Urinary bladder (tissue), 4 donors: Measurements from ENCODE around the gene SMS. TPM values are rescaled to one million over a fixed set of nuclear protein-coding genes. Genes with fewer than 3 reads are reported as not detected.

ENCODE experiments used
- DNase-seq: peaks from one replicate; pipeline ENCODE4 v3.0.0-alpha.2; 2015; ENCODE audit errors: extremely low spot score
- H3K27ac ChIP-seq: one replicate; pipeline ENCODE4 v1.5.1; 2013; ENCODE audit warnings: low read depth, mild to moderate bottlenecking, moderate library complexity
- H3K36me3 ChIP-seq: one replicate; pipeline ENCODE4 v1.6.1; 2013; ENCODE audit warnings: mild to moderate bottlenecking, moderate library complexity; ENCODE audit not compliant: insufficient read depth
- H3K4me1 ChIP-seq: one replicate; pipeline ENCODE4 v1.6.1; 2013; ENCODE audit warnings: mild to moderate bottlenecking, moderate library complexity; ENCODE audit not compliant: insufficient read depth
- H3K4me3 ChIP-seq: one replicate; pipeline ENCODE4 v1.5.1; 2013; ENCODE audit warnings: low read depth, low read length
- WGBS: extraction: QIAGEN DNeasy Blood & Tissue Kit; methylation state at CpG from one replicate; pipeline ENCODE4 v1.1.7; 2013; 5-methylcytosine and 5-hydroxymethylcytosine counted together
- polyA plus RNA-seq: library from polyadenylated mRNA; stranded (reverse); fragments of 200-250 nt; gene quantifications from one replicate; pipeline ENCODE4 v1.2.3, GENCODE V29; 2013
- total RNA-seq: library from RNA; depleted of rRNA; stranded (reverse); fragments of >200 nt; gene quantifications from one replicate; pipeline ENCODE4 v1.2.3, GENCODE V29; 2014
- donor health status: healthy with polysubstance abuse.
- donor health status: healthy.

Gene SMS
- total and polyA plus RNA-seq, 2 donors = 62.3 to 69.6 TPM

DNA sequence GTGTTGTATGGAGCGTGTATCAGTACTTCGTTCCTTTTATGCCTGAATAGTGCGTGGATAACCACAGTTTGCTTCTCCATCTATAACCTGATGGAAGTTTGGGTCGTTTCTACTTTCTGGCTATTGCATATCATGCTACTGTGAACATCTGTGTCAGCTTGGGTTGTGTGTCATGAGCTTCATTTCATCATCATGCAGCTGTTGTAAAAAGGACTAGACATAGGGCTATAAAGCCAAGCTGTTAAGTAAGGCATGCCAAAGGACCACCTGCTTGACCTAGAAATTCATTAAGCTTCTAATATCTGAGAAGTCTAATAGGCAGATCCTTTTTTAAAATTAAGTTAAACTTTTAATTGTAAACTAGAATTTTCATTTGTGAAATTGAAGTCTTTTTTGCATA is 18.4 kb downstream of the SMS start:
- 87% methylated on average over 4 of the region's 4 CpGs for WGBS
- Histone ChIP-seq H3K27ac (no peak overlapping the region), H3K4me3 (no peak overlapping the region), H3K36me3 (no peaks in the 10 kb centered on the region), H3K4me1 (no peaks in the 10 kb centered on the region)
- DNase-seq = no peak

DNA sequence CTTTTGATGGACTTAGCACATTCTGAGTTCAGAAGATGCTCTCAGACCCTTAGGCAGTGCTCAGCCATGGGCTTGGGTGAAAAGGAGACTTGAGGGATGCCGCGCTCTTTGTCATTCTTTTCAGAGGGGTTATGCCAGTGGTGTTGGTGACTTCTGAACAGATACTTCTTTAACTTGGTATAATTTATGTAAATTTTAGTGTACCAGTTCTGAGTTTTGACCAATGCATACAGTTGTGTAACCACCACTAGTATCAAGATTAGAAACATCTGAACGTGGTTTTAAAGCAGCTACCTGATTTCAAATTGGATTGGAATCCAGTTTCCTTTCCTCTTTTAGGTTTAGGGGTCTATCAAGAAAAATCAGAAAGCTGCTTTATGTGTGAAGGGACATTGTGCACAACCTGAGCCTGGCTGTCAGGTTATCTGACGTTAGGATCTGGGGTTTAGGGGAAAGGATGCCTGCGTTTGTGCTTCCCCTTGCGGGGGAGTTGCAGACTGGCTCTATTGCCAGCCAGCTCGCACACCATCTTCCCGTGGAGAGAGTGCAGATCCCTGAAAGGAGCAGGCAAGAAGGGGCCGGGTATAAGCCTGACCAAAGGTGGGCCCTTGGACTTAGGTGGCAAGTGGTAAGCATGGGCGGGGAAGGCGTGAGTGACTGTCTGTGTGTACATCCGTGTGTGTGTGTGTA is 19.0 kb downstream of the SMS start:
- H3K27ac ChIP-seq = no peak overlapping the region
- H3K4me3 ChIP-seq = no peak overlapping the region
- DNase-seq = no peak
- H3K36me3 ChIP-seq = no peaks in the 10 kb centered on the region
- H3K4me1 ChIP-seq = no peaks in the 10 kb centered on the region
- WGBS = 60% methylated on average over 12 of the region's 12 CpGs

DNA sequence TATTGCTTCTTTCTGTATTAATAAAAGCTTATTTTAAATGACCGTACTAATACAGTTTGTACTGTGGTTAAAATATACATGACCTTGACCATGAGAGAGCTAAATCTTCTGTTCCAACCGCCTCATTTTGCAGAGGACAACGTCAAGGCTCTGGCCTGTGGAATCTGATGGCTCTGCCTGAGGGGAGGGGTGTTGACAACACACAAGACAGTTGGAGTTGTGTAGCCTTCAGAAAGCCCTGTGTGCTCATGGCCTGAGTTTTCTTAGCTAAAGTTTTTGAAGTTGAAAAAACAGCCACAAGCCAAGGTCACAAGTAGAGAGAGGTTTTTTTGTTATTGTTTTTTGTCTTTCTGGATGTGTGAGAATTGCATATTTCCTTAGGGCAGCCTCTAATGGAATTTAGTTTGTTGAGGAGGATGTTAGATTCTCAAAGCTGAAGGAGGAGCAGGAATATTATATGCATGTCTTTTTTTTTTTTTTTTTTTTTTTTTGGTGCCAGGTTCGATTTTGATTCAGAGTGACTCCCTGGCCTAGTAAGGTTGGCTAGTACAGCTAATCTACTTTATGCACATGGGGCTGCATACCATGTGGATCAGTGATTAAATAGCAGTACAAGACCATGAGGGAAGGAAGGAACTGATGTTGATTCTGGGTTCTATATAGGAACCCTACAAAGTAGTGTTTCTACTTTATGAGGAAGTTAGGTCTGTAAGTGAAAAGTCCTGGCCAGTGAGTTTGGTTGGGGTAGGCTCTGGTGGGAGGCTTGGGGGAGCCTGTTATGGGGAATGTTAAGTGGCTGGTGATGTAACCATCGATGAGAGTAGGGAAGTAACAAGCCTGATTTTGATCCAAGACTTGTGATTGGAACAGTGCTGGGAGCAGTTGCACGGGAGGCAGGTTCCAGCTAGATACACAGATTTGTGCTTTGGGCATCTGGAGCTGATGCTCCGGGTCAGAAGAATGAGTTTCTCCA is 20.3 kb downstream of the SMS start:
- Histone ChIP-seq H3K27ac (no peak overlapping the region), H3K4me1 (no peaks in the 10 kb centered on the region), H3K36me3 (no peaks in the 10 kb centered on the region), H3K4me3 (no peak overlapping the region)
- WGBS = 47% methylated on average over 7 of the region's 7 CpGs
- DNase-seq = no peak

DNA sequence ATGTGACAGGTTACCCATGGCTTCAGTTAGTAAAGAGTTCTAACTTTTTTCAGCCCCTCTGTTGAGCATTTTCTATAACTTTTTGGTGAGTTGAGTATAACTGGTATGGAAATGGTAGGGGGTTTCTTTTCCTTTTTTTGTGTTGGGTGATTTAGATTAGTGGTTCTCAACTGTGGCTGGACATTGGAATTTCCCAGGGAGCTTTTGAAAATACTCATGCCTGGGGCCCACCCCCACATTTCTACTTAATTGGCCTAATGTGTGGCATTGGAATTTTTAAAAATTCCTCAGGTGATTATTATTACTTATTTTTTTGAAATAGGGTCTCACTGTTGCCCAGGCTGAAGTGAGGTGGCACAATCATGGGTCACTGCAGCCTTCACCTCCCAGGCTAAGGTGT is 21.9 kb downstream of the SMS start:
- Histone ChIP-seq H3K27ac (peak overlapping the region; percentile 10), H3K4me3 (no peak overlapping the region), H3K4me1 (no peaks in the 10 kb centered on the region), H3K36me3 (no peaks in the 10 kb centered on the region)
- DNase-seq = no peak

DNA sequence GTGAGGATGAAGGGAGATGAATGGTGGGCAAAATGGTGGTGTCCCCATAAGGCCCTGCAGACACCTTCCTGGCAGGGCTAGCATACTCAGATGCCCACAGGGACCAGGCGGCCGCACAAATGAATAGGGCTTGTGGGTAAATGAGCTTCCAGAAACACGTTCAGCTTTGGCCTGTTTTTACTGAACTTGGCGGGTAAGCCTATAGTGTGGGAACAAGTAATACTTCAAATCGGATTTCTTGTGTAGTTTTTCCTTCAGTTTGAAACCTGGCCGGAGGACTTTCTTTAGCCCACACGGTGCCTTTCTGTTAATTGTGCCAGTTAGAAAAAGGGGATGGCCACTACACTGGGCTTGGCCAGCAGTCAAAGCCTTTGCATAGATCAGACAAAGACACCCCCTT is 22.8 kb downstream of the SMS start:
- H3K36me3 ChIP-seq = peaks cover 3% of the 10 kb centered on the region
- no peak overlapping the region for H3K4me3 ChIP-seq
- no peak for DNase-seq
- WGBS = 59% methylated on average over 7 of the region's 7 CpGs
- H3K4me1 ChIP-seq = no peaks in the 10 kb centered on the region
- no peak overlapping the region for H3K27ac ChIP-seq

DNA sequence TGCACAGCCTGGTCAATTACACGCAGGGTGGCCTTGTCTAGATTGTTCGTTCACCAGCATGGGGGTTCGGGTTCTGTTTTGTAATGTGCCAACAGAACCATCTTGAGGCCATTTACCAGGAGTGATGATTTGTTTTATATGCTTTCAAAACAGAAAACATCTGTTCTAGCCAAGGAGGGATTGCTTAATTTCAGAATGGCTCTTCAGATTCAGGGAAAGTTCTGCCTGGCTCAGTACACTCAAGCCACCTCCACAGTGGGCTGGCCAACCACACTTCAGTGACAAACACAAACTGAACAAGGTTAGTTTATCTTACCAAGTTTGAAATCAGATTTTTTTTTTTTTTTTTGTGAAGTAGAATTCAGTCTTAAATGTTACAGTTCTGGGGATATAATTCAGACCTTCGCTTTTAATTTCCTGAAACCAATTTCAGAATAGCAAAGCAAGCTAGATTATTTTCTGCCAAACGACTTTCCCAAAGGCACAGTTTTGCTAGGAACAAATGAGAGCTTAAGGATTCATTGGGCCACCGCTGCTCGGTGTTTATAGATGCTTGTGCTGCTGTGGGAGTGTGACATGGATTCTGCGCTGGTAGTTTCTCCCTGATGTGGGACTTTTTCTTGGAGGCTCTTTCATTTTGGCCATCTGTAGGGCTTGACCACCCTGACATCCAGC is 23.4 kb downstream of the SMS start:
- DNase-seq = no peak
- Histone ChIP-seq H3K4me1 (no peaks in the 10 kb centered on the region), H3K4me3 (no peak overlapping the region), H3K36me3 (peaks cover 3% of the 10 kb centered on the region), H3K27ac (no peak overlapping the region)
- 49% methylated on average over 8 of the region's 8 CpGs for WGBS

DNA sequence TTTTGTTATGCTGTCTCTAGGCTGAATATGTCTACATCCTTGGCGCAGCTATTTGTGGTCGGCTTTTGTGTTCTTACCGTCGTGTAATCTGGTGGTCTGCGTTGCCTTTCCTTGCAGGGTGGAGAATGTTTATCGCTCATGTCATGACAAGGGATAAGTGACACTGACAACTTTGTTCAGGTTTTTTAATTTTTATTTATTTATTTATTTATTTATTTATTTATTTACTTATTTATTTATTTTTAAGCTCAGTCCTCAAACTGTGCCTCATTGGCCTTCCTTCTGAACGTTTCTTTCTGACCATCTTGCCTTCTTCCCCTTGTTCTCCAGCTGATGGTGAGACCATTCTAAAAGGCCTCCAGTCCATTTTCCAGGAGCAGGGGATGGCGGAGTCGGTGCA is 26.4 kb downstream of the SMS start:
- 94% methylated on average over 9 of the region's 9 CpGs for WGBS

DNA sequence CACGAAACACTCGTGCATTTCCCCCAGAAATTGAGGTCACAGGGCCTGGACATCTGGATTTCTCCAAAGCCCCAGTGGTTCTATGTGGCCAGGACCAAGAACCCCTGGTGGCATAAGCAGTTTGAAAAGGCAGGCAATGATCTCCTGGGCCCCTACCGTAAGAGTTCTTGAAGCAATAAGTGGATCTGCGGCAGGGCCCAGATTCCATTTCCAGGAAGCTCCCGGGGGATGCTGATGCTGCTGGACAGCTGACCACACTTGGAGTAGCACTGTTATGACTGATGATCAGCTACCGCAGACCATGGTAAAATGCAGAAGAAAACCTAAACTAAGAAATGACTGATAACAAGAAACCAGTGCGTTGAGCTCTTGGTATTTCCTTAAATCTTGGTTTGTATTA is 27.8 kb downstream of the SMS start:
- Histone ChIP-seq H3K36me3 (peaks cover 3% of the 10 kb centered on the region), H3K27ac (no peak overlapping the region), H3K4me3 (no peak overlapping the region), H3K4me1 (no peaks in the 10 kb centered on the region)
- DNase-seq = no peak
- WGBS = 87% methylated on average over 7 of the region's 7 CpGs

More for the DNA sequence above, 26.4 kb downstream of the SMS start:
- H3K36me3 ChIP-seq = peaks cover 3% of the 10 kb centered on the region
- no peak for DNase-seq
- H3K27ac ChIP-seq = no peak overlapping the region
- no peaks in the 10 kb centered on the region for H3K4me1 ChIP-seq
- H3K4me3 ChIP-seq = no peak overlapping the region

DNA sequence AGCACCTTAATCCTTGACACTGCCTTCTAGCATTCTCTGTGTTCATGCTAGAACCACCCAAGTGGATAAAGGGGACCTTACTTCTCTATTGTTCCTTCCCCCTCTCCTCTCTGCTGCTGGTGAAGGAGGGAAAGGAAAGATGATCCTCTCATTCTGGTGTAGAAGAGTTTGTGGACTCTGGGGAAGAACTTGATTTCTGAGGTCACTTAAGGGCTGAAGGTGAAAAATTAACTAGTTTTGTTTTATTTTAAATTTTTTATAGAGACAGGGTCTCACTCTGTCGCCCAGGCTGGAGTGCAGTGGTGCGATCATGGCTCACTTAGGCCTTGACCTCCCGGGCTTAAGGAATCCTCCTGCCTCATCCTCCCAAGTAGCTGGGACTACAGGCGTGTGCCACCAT is 29.8 kb downstream of the SMS start:
- Histone ChIP-seq H3K4me1 (no peaks in the 10 kb centered on the region), H3K4me3 (no peak overlapping the region), H3K27ac (no peak overlapping the region), H3K36me3 (peaks cover 3% of the 10 kb centered on the region)
- WGBS = over 99% methylated on average over 4 of the region's 4 CpGs
- no peak for DNase-seq

DNA sequence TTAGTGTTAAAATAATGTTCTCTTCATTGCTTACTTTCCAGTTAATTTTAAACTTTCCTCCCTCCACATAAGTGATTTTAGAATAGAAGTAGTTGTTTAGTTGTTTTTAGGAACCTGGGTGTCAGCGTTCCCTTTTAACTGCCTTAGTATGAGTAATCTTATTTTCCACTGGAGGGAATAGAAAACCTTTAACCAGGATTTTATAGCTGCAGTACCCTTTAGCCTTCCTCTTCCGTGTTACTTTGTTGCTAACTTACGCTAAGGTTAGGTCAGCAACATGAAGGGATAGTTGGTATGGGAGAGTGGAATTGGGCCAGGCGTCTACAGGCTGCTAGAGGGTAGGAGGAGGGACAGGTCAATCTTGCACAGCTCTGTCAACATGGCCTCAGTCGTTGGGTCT is 31.5 kb downstream of the SMS start:
- Histone ChIP-seq H3K4me1 (no peaks in the 10 kb centered on the region), H3K4me3 (no peak overlapping the region), H3K27ac (no peak overlapping the region), H3K36me3 (peaks cover 3% of the 10 kb centered on the region)
- 92% methylated on average over 5 of the region's 5 CpGs for WGBS
- no peak for DNase-seq

DNA sequence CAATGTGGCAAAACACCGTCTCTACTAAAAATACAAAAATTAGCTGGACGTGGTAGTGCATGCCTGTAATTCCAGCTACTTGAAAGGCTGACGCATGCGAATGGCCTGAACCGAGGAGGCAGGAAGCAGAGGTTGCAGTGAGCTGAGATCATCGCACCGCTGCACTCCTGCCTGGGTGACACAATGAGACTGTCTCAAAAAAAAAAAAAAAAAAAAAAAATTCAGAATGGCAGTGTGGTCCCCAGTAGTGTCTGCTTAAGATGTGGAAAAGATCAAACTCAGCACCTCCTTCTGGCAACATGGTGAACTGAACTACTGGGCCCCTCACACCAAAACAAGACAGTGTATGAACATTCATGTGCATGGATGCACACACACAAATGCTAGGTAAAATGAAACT is 32.2 kb downstream of the SMS start:
- no peak overlapping the region for H3K4me3 ChIP-seq
- no peak for DNase-seq
- no peaks in the 10 kb centered on the region for H3K4me1 ChIP-seq
- peaks cover 2% of the 10 kb centered on the region for H3K36me3 ChIP-seq
- no peak overlapping the region for H3K27ac ChIP-seq
- 74% methylated on average over 7 of the region's 7 CpGs for WGBS

DNA sequence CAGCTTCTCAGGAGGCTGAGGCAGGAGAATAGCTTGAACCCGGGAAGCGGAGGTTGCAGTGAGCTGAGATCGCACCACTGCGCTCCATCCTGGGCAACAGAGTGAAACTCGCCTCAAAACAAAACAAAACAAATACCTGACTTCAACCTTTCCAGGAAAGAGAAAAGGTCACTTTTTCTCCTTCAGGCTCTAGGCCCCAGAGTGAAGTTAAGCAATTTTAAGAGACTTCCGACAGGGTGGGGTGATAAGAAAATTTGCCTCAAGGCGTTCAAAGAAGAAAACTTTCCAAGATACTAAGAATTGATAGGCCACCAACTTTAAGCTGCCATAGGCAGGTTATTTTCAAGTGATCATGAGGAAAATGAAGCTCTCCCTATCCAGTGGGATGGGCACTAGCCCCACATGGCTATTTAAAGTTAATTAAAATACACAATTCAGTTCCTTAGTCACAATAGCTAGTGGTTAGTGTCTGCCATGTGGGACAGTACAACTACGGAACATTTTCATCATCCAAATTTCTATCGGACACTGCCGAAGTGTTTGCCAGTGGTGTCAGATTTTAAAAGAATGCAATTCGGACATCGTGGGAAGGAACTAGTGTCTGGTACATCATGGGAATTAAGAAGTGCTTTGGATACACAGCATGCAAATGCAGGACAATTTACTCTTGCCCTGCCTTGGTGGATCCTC is 33.0 kb downstream of the SMS start:
- peak overlapping the region; percentile 10 for H3K27ac ChIP-seq
- no peaks in the 10 kb centered on the region for H3K4me1 ChIP-seq
- H3K4me3 ChIP-seq = no peak overlapping the region
- DNase-seq = no peak
- H3K36me3 ChIP-seq = no peaks in the 10 kb centered on the region
- WGBS = 71% methylated on average over 12 of the region's 12 CpGs

DNA sequence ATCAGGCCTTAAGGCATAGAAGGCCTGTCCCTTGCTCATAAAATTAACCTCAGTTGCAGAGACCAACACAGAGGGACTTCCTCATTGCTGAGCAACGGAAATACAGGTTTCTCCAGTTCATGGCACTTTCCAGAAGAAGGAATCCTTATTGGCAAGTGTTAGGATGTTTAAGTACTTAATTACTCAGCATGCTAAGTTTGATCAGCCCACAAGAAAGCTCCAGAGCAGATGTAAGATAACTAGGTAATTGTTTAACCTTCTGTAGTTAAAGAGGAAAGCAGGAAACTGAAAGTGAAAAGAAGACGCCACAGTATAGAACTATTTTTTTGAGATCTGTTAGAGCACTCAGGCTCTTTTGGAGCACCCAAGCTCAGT is 33.5 kb downstream of the SMS start:
- H3K4me3 ChIP-seq = no peak overlapping the region
- WGBS = 39% methylated on average over 2 of the region's 2 CpGs
- DNase-seq = peak; percentile 40
- H3K36me3 ChIP-seq = no peaks in the 10 kb centered on the region
- H3K27ac ChIP-seq = no peak overlapping the region
- no peaks in the 10 kb centered on the region for H3K4me1 ChIP-seq
